GM18499 (cell line): Measurements from ENCODE around the gene HYAL1.

Experiments
- ATAC-seq: cut with Tn5 transposase; IDR thresholded peaks from one replicate; pipeline ENCODE4 v1.9.1; 2021; ENCODE audit warnings: moderate number of reproducible peaks; ENCODE audit not compliant: insufficient read depth, unreplicated experiment

The HYAL1 gene

DNA sequence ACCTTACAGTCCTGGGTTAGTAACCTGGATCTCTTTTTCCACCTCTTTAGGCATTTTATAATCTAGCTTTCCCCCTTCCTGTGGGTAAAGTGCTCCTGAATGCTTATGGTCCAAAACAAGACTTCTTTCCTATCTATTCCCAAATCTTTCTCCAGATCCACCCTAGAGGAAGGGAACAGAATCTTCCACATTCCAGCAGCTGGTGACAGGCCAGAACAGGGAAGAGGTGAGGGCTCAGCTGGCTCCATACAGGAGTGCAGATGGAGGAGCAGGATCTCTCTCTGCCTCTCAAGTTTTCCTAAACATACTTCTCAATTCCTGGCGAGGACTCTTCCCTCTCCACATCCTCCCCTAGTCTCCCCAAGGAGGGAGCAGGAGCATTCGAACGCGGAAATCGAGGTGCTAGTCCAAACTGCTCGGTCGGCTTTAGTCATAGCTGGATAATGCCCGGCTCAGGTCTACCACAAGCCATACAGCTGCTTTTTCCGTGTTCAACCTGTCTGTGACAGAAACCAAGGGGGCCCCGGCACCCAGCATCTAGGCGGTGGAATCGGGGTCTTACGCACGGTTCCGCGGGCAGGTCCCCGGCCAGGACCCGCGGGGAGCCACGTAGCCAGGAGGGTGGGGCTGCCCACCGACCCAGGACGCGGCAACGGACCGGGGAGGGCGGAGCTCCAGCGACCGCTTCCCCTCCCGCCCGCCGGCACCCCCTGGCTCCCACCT is 33.2 kb upstream of the HYAL1 start:
- no peak for ATAC-seq

DNA sequence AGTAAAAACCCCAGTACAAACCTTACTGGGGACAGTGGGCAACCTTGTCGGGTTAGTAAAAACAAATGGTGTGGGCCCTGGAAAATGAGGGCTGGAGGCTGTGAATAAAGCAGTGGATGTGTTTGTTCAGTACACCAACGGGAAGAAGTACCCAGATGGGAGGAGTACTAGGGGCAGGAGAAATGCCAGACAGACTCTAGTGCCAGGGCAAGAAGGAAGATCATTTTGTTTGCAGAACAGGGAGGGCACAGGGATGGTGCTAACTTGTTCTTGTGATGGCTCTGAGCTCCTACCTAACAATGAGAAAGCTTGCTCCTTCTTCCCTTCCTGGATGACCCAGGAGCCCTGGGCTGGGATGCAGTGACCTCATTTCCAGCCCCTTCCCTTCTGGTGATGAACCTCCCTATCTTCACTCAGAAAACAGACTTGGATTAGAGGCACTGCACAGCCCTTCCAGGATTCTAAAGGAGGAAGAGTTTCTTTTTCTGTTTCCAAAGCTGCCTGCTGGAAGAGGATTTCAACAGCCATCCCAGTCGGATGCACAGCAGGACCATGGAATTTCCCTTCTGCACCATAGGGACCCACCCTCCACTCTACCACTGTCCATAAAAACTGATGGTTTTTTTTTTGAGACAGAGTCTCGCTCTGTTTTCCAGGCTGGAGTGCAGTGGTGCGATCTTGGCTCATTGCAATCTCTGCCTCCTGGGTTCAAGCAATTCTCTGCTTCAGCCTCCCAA is 31.1 kb upstream of the HYAL1 start:
- ATAC-seq, result no peak

DNA sequence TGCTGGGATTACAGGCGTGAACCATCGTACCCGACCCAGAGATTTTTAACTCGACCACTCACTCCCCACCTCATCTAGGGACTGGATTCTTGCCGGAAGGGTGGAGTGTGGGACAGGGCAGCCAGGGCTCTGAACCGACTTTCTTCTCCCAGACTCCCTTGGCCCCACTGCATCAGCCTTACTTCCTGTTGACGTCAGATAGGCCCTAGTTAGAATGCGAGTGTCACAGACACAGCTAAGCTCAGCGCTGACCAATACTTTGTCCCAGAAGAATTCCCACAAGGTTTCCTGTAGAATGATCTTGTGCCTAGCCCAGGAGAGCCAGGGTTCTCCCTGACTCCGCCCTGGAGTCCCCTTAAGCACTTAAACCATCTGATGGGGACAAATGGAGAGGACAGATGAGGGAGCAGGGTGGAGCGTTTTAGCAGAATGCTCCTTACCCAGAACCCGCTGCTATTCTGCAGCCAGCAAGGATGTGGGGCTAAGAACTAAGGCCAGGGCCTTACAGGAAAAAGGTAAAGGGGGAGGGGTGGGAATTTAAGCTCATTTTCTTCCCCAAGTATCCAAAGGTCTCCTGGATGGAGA is 30.5 kb upstream of the HYAL1 start:
- no peak for ATAC-seq

DNA sequence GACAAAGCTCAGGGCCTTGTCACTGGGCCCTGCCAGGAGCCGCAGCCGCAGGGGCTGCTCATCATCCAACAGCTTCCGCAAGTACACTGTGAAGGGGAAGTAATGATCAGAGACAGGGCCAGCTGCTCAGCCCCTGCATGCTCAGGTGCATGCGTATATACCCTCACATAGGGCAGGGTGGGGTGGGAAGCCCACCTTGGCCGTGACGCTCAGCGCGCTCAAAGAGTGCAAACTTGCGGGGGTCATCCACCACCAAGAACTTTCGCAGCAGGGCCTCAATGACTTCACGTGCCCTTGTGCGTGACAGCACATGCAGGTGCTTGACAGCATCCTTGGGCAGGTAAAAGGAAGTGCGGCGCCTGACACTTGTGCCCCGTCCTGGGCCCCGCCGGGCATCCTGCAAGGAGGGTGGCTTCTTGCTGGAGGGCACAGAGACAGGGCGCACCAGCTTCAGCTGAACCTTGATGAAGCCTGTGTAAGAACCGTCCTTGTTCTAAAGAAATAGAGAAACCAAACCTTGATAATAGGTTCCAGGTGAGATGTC is 28.1 kb upstream of the HYAL1 start:
- ATAC-seq, result no peak

DNA sequence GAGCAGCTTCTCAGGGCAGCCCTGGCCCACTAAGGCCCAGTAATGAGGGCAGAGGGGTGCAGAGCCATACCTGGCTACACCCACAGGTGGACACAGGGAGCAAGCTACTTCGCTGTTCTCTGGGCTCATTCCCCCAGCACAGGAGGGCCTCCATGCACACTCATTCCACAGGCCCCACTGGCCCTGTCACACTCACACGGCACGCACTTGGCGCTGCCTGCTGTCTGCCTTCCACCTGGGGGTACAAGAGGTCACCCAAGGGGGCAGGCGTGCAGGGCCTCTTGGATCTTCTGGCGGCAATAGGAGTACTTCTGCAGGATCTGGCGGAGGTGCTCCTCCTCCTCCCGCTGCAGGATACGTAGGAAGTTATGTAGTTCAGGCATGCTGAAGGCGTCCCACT is 27.0 kb upstream of the HYAL1 start:
- ATAC-seq, result no peak

DNA sequence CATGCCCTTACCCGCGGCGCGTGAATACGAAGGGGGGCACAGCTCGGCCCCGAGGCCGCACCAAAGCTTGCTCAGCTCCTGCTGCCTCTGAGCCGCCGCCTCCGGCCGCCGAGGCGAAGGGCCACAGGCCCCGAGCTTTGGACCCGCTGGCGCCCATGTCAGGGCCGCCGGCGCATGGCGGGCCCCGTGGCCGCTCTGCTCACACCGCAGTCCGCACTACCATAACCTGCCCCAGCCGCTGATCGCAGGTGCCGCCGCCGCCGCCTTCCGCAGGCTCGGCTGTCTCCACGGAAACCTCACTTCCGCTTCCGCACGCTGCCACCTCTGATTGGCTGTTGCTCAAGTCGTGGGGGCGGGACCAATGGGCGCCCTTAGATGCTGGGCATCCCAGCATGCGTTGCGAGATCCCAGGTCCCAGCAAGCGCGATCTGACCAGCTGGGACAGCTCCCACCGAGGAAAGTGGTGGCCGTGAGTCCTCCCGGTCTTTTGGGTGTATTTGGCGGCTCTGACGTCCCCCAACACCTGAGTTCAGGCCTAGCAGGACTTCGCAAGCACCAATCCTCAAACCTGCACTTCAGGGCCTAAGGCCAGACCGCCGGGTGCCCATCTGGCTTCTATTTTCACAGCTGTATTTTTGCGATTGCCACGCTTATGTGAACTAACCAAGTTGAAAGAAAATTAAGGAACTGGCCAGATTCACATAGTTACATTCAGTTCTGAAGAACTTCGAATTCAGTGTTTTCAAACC is 24.7 kb upstream of the HYAL1 start, which contains the start of gene TUSC2:
Gene TUSC2 (minus strand): TSS at position 281 of the 749 bp plus-strand sequence. CDS start 124 bp downstream, at position 157.
- ATAC-seq, result no peak

DNA sequence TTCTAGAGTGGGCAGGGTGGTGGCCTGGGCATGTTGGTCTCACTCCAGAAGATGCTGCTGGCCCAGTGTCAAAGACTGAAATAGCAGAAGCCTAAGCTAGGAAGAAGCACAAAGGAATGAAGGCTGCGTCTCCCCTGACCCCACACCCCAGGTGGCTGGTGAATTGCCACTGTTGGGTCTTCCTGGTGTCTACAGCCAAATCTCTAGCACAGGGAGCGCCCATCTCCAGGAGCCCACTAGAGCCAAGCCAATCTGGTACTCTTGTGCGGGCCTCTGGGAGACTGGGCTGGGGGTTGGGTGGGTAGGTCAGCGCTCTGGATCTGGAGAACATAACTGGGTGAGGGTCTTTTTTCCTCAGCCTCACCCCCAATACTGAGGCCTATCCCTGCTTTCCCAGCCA is 23.8 kb upstream of the HYAL1 start:
- ATAC-seq, result no peak

DNA sequence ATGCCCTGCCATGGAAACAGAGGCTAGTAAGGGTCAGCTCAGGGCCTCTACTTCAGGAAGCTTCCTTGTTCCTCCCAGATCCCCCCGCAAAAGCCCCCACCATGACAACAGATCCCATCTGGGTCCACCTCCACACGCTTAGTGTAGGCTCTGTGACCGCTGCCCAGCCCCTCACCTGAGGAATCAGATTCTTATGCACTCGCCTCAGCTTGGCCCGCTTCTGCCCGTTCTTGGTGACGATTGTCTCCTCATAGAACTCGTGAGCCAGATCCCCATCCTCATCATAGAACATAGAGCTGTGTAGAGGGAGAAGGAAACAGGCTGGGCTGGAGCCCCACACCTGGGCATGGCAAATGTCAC is 22.8 kb upstream of the HYAL1 start:
- no peak for ATAC-seq

DNA sequence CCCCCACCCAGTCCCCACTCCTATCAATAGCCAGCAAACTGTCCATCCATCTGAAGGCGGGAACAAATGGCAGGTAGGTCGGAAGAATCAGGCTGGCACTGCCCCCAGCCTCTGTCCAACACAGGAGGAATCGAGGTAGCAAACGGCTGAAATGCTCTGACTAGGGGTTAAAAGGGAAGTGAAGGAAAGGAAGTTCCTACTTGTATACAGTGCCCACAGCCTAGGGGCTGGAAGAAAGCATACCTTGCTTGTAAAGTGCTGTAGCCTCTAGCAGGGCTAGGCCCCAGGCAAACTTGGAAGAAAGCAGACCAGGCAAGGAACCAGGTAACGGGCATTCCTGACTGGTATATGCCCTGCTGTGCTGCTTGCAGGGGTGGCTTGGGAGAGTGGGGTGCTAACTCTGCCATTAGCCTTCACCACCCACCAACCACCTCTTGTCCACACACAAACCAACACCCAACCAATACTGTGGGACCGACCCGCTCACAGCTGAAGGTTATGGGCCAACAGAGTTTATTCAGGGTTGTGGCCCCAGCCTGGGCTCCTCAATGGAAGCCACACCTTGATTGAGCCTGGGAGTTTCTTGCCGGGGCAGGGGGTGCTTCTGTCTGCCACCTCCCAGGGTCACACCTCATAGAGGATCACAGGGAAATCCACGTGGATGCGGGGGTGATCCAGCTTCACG is 22.3 kb upstream of the HYAL1 start:
- no peak for ATAC-seq

DNA sequence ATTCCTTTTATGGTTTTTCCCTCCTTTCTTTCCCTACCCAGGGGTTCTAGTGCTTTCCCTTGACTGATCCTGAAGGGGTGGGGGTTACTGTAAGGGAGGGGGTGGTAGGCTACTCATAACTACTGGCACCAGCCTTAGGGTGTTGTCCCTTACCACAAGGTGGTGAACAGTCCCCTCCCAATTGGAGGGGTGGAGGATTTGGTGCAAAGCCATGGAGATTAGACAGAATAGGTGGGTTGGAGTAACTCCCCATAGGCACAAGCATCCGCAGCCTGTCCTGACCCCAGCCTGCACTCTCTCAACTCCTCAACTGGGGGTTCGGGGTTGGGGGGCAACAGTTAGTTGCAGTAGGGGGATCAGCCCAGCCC is 21.7 kb upstream of the HYAL1 start:
- no peak for ATAC-seq

DNA sequence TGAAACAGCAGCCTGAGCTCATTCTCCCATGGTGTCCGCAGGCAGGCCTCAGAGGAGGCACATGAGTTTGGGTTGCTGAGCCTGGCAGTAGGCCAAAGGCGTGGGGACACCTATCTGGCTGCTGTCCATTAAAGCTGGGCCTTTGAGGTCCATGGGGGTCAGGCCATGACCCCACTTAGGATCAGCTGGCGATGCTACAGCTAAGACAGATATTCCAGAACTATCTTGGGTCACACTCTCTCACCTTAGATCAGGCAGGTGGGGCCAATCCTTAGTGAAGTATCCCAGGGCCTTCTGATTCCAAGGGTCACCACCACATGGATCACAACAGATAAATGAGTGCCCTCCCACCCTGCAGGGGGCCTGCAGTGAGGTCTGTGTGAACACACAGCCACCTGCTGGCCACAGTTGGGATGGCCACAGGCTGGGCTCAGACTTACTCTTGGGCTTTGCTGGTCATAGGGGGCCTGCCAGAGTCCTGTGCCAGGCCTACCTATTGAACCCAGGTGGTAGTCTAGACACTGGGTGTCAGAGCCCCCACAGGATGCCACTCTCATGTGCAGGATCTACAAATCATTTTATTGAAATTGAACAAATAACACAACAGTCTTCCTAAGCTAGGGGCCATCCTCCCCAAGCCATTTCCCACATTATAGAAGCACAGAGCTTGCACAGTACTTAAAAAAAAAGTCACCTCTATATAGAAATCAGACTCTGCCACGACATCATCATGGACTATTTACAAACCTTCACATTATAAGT is 21.2 kb upstream of the HYAL1 start:
- no peak for ATAC-seq

DNA sequence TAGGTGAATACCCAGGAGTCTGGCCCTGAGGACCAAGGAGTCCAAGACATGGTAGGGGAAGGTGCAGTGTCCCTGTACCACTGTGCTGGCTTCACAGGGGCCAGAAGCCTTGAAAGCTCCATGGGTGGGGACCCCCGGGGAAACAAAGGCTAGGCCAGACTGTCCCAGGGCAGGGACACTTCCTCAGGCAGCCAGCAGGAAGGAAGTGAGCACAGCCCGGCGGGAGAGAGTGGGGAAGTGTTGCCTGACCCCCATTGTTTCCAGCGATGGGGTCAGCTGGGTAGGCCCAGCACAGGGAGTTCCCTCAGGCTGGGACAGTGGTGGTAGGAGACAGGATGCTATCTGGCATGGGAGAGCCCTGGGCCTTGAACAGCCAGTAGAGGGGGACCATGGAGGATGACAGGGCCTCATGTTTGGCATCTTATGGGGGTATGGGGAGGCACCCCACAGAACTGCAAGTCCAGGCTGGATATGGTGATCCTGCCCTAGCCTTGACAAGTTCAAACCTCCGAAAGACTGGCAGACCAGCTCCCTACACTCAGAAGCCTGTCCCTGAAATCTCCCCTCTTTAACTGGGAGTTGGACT is 20.3 kb upstream of the HYAL1 start:
- ATAC-seq, result no peak

DNA sequence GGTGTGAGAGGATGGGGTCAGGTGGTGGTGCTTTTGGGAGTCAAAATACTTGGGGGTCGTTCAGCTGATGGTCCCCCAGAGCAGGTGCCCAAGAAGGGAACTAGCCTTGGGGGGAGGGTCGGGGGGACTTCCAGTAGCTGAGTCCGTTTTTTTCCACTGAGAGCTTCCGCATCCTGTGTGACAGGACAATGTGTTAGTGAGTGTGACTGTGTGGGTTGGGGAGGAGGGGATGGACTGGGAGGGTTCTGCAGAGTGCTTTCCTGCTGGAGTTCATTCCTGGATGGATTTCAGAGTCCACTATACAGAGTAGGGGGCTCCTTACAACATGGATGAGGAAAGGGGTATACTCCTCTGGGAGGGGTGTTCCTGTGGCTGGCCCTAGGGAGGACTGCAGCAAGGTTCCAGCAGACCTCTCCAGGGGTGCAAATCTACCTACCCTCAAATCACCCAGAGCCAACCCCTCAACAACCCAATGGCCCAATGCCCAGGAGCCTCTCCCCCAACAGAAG is 19.8 kb upstream of the HYAL1 start:
- ATAC-seq, result no peak

DNA sequence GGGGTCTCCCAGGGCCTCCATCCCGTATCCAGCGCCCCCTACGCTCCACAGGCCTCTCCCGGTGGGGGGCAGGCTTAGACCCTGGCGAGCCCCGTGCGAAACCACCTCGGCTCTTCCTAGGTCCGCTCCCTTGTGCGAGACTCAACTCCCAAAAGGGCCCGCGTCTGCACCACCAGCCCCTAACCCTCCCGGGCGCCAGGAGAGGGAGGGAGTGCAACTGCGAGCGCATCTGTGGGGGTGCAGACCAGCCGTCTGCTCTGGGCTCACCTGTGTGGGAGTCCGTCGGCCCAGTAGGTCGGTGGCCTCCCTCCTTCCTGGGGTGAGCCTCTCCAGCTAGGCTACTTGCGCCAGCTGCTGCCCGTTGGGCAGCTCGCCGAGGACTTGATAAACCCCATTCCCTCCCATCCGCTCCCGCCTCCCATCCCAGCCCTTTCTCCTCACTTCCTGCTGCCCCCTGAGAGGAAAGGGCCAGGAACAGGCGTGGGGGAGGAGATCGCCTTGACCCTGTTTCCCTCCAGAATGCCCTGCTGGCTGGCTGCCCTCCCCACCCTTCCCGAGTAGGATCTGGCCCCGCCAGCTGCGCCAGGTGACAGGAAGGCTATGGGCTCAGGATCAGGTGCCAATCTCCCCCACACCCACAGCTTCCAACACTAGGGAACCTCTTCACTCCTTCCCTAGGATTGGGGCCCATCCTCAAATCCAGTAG is 19.2 kb upstream of the HYAL1 start, which contains the start of gene HYAL2:
Gene HYAL2 (minus strand): TSS at position 360 of the 706 bp plus-strand sequence. CDS start 2,256 bp downstream, outside the sequence.
- ATAC-seq, result no peak

DNA sequence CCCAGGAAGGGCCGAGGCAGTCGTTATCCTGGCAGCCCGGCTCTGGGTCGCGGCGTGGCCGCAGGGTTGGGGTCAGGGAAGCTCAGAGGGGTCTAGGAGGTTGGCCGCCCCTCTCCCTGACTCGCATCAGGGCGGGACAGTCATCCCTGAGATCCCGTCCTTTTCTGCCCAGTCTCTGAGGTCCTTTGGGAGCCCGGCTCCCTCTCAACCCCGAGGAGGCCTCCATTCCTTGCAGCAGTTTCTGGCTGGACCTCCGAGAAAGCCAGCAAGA is 18.7 kb upstream of the HYAL1 start:
- ATAC-seq, result no peak

DNA sequence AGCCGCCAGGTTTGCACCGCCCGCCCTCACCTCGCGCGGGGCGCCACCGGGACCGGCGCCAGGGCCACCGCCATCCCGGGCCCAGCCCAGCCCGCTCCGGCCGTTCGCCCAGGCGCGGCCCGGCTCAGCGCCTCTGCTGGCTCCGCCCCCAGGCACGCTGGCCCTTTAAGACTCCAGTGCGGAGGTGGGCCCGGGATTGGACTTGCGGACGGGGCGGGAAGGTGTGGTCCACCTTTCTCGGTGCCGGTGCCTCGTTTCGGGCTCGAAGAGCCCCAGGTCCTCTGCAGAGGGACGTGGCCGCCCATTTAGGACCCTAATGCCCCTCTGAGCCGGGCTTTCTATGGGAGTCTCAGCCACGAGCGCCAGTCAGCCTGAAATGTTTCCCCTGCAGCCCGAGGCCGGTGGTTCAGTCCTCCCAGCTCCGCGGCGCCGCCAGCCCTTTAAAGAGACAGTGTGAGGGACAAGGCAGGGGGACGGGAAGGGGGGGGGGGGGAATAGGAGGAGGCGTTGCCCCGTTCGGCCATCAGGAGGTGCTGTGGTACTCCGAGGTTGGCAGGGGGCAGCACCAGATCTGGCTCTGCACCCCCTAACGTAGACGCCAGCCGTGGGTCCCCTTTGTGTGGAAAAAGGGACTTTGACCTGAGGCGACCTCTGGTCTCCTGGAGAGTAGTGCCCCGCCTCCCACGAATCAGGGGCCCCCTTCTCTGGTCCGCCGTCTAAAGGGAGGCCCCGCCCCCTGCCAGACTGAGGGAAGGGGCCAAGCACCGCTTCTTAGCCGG is 18.2 kb upstream of the HYAL1 start:
- no peak for ATAC-seq

DNA sequence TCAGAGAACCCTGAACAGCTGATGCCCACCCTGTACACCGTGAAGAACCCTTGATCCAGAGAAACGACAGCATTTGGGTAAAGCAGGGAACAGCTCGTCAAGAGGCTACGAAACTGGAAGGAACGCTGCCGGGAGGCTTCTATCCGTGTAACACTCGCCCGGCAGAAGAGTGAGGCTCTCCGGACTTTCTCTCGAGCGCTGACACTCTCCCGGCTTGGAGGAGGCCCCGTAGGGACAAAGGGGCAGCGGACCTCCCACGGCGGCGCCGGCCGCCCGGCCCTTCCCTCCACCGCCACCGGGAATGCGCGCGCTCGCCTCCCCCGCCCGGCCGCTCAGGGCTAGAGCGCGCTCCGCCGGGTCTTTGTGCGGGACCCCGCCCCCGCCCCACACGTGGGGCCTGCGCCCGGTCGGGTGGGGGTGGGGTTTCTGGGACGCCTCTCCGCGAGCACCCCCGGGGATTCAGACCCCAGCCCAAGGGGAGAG is 17.5 kb upstream of the HYAL1 start:
- no peak for ATAC-seq
